HepG2 (cell line): ENCODE data around the gene FANCD2. TPM values are rescaled to one million over a fixed set of nuclear protein-coding genes. Genes with fewer than 3 reads are reported as not detected.
A peak's percentile ranks its signal among the peaks of the same experiment; 100 is the strongest.

Experiments used
- AGO1 ChIP-seq: fragments of 200-400 bp; formaldehyde crosslinking; IDR thresholded peaks from 2 replicates; pipeline ENCODE4 v1.6.1; 2017; ENCODE audit warnings: mild to moderate bottlenecking, low read depth, low read length, moderate library complexity; ENCODE audit not compliant: poor library complexity, severe bottlenecking
- BCL6 ChIP-seq: IDR thresholded peaks from 2 replicates; pipeline ENCODE4 v1.6.1; 2016; ENCODE audit warnings: missing genetic modification reagents, missing compliant biosample characterization
- CENPX ChIP-seq: sonication (generic); formaldehyde crosslinking; IDR thresholded peaks from 2 replicates; pipeline ENCODE4 v1.9.0; 2021; ENCODE audit warnings: mild to moderate bottlenecking, missing genetic modification reagents, moderate library complexity
- GATA4 ChIP-seq: sonication (generic); IDR thresholded peaks from 2 replicates; pipeline ENCODE4 v1.6.1; 2016; ENCODE audit warnings: antibody characterized with exemption, low read depth, borderline replicate concordance
- GATAD1 ChIP-seq: IDR thresholded peaks from 2 replicates; pipeline ENCODE4 v1.6.1; 2016; ENCODE audit warnings: missing genetic modification reagents, missing compliant biosample characterization
- GFI1 ChIP-seq: sonication (generic); formaldehyde crosslinking; IDR thresholded peaks from 2 replicates; pipeline ENCODE4 v1.5.0; 2020; ENCODE audit warnings: missing genetic modification reagents, mild to moderate bottlenecking, borderline replicate concordance
- JUNB ChIP-seq: sonication (generic); formaldehyde crosslinking; IDR thresholded peaks from 2 replicates; pipeline ENCODE4 v1.8.0; 2022; ENCODE audit warnings: missing genetic modification reagents, mild to moderate bottlenecking, borderline replicate concordance
- KLF9 ChIP-seq: IDR thresholded peaks from 2 replicates; pipeline ENCODE4 v1.6.1; 2016; ENCODE audit warnings: low read depth
- NAIF1 ChIP-seq: sonication (generic); formaldehyde crosslinking; IDR thresholded peaks from 2 replicates; pipeline ENCODE4 v1.5.0; 2020; ENCODE audit warnings: mild to moderate bottlenecking, missing genetic modification reagents, borderline replicate concordance
- NFATC3 ChIP-seq: sonication (generic); formaldehyde crosslinking; IDR thresholded peaks from 2 replicates; pipeline ENCODE4 v1.5.1; 2020; ENCODE audit warnings: mild to moderate bottlenecking, missing genetic modification reagents
- NFIB ChIP-seq: sonication (generic); formaldehyde crosslinking; IDR thresholded peaks from 2 replicates; pipeline ENCODE4 v1.9.0; 2021; ENCODE audit warnings: missing genetic modification reagents, mild to moderate bottlenecking, borderline replicate concordance
- PHF21A ChIP-seq: sonication (generic); formaldehyde crosslinking; IDR thresholded peaks from 2 replicates; pipeline ENCODE4 v1.5.0; 2020; ENCODE audit warnings: mild to moderate bottlenecking, missing genetic modification reagents
- POLR2A ChIP-seq, 2 experiments: IDR thresholded peaks; 2 replicates each; pipeline ENCODE4 v1.6.1; 2011; ENCODE audit warnings: low read depth in 2 of 2, low read length in 2 of 2, mild to moderate bottlenecking in 1 of 2, moderate library complexity in 1 of 2; ENCODE audit not compliant: insufficient read depth in 1 of 2
- SYNCRIP ChIP-seq: fragments of 200-400 bp; formaldehyde crosslinking; IDR thresholded peaks from 2 replicates; pipeline ENCODE4 v1.6.1; 2018; ENCODE audit warnings: mild to moderate bottlenecking, low read depth, low read length; ENCODE audit not compliant: insufficient read depth
- TP53 ChIP-seq: sonication (generic); formaldehyde crosslinking; conservative IDR thresholded peaks from 2 replicates; pipeline ENCODE4 v1.4.0; 2020; ENCODE audit warnings: missing genetic modification reagents
- XRCC5 ChIP-seq: fragments of 200-400 bp; formaldehyde crosslinking; optimal IDR thresholded peaks from 2 replicates; pipeline ENCODE3; 2017; ENCODE audit warnings: mild to moderate bottlenecking, low read length
- ZKSCAN1 ChIP-seq: fragments of 150-350 bp; IDR thresholded peaks from 2 replicates; pipeline ENCODE4 v1.6.1; 2014; ENCODE audit warnings: low read length
- ZNF33B ChIP-seq: sonication (generic); formaldehyde crosslinking; IDR thresholded peaks from 2 replicates; pipeline ENCODE4 v1.5.1; 2020; ENCODE audit warnings: mild to moderate bottlenecking, missing genetic modification reagents
- ZNF607 ChIP-seq: sonication (generic); formaldehyde crosslinking; IDR thresholded peaks from 2 replicates; pipeline ENCODE4 v1.5.1; 2020; ENCODE audit warnings: missing genetic modification reagents, mild to moderate bottlenecking, borderline replicate concordance
- ZSCAN22 ChIP-seq: sonication (generic); formaldehyde crosslinking; IDR thresholded peaks from 2 replicates; pipeline ENCODE4 v1.4.0; 2020; ENCODE audit warnings: mild to moderate bottlenecking, missing genetic modification reagents
- ZZZ3 ChIP-seq: sonication (generic); formaldehyde crosslinking; IDR thresholded peaks from 2 replicates; pipeline ENCODE4 v1.4.0; 2020; ENCODE audit warnings: missing genetic modification reagents, mild to moderate bottlenecking, borderline replicate concordance
- polyA plus RNA-seq, 8 experiments: library from polyadenylated mRNA; depleted of rRNA in 3 of 8; stranded (reverse) in 7 of 8; unstranded in 1 of 8; fragments of >200 nt; fragmentation: Illumina TruSeq in 4 of 8; extraction: Trizol in 4 of 8; gene quantifications; 2 replicates each; pipeline versions ENCODE4 v1.2.1 to v1.2.3, GENCODE V29; 2011 to 2016; ENCODE audit warnings: low read depth in 4 of 8, missing spikeins in 1 of 8, mixed read lengths in 1 of 8; ENCODE audit not compliant: insufficient read depth in 1 of 8
- total RNA-seq, 5 experiments: library from RNA; depleted of rRNA; stranded (reverse); fragments of >200 nt; fragmentation: Illumina TruSeq; extraction: Trizol; gene quantifications; 2 replicates each; pipeline ENCODE4 v1.2.3, GENCODE V29; 2016; ENCODE audit warnings: low read depth in 1 of 5
- TF ChIP-seq, protein P1 (sequence below): sonication (generic); formaldehyde crosslinking; IDR thresholded peaks from 2 replicates; pipeline ENCODE4 v1.8.0; 2022; ENCODE audit warnings: mild to moderate bottlenecking, missing genetic modification reagents, moderate library complexity
- TF ChIP-seq, protein P2 (sequence below): sonication (generic); formaldehyde crosslinking; conservative IDR thresholded peaks from 2 replicates; pipeline ENCODE4 v1.8.0; 2022; ENCODE audit warnings: missing genetic modification reagents
- TF ChIP-seq, protein P3 (sequence below): sonication (generic); formaldehyde crosslinking; IDR thresholded peaks from 2 replicates; pipeline ENCODE4 v1.4.0; 2020; ENCODE audit warnings: missing genetic modification reagents, mild to moderate bottlenecking, borderline replicate concordance
- TF ChIP-seq, protein P4 (sequence below): IDR thresholded peaks from 2 replicates; pipeline ENCODE4 v1.6.1; 2016; ENCODE audit warnings: missing compliant biosample characterization, missing genetic modification reagents, borderline replicate concordance

FANCD2 gene
- total and polyA plus RNA-seq, 2 of the 13 experiments (the other 11 are each of a cell fraction or from before 2014, with no cell fraction given): 10.1 to 42.0 TPM

DNA sequence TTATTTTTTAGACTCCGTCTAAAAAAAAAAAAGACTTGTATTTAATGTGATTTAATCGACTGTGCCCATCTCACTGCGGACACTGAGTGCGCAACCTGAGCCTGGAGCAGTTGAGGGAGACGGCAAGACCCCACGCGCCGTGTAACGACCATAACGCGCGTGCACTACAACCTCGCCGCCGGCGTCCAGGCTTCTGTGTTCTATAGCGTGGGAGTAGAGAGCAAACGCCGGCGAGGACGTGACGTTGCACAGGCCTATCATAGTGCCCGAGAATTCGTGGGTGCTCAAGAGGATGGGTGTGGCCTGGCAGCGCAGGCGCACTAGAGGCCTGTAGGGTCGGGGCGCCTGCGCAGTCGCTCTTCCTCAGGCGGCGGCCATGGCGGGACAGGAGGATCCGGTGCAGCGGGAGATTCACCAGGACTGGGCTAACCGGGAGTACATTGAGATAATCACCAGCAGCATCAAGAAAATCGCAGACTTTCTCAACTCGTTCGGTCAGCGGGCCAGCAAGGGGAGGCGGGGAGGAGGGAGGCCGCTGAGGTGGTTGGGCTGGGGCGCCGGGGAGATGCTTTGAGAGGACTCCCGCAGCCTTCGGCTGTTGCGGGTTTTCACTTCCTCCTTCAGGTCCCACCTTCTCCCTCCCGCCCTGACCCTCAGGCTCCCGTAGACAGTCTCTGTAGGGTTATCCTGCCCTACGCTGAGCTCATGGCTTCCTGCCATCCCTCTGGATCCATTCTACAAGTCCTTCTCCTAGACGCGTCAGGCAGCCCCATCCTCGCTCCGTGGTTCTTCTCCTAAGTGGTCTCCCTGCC is 89.3 kb downstream of the FANCD2 start, which contains the start of gene BRK1 (continued):
- peak; percentile 76; the same call in 1 of the 2 replicates for TF ChIP-seq GATA4
- TF ChIP-seq, protein P1, sequence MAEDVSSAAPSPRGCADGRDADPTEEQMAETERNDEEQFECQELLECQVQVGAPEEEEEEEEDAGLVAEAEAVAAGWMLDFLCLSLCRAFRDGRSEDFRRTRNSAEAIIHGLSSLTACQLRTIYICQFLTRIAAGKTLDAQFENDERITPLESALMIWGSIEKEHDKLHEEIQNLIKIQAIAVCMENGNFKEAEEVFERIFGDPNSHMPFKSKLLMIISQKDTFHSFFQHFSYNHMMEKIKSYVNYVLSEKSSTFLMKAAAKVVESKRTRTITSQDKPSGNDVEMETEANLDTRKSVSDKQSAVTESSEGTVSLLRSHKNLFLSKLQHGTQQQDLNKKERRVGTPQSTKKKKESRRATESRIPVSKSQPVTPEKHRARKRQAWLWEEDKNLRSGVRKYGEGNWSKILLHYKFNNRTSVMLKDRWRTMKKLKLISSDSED (CRISPR knock-in tag): no peak
- no peak for TF ChIP-seq ZKSCAN1
- no peak for TF ChIP-seq CENPX (CRISPR knock-in tag)
- TF ChIP-seq POLR2A (IDR thresholded peaks at IDR 0.05; ENCODE audit: insufficient read depth in 1 of 2, low read depth in 2 of 2, low read length in 2 of 2): peak; percentile 95 to 97
- TF ChIP-seq GFI1 (CRISPR knock-in tag): no peak; the same call in 1 of the 2 replicates
- TF ChIP-seq, protein P2, sequence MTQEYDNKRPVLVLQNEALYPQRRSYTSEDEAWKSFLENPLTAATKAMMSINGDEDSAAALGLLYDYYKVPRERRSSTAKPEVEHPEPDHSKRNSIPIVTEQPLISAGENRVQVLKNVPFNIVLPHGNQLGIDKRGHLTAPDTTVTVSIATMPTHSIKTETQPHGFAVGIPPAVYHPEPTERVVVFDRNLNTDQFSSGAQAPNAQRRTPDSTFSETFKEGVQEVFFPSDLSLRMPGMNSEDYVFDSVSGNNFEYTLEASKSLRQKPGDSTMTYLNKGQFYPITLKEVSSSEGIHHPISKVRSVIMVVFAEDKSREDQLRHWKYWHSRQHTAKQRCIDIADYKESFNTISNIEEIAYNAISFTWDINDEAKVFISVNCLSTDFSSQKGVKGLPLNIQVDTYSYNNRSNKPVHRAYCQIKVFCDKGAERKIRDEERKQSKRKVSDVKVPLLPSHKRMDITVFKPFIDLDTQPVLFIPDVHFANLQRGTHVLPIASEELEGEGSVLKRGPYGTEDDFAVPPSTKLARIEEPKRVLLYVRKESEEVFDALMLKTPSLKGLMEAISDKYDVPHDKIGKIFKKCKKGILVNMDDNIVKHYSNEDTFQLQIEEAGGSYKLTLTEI: no peak
- peak; percentile 34 for TF ChIP-seq AGO1
- peak; percentile 77; the same call in 1 of the 2 replicates for TF ChIP-seq ZNF607 (CRISPR knock-in tag)
- TF ChIP-seq BCL6 (CRISPR knock-in tag): peak; percentile 47
- TF ChIP-seq, protein P3, sequence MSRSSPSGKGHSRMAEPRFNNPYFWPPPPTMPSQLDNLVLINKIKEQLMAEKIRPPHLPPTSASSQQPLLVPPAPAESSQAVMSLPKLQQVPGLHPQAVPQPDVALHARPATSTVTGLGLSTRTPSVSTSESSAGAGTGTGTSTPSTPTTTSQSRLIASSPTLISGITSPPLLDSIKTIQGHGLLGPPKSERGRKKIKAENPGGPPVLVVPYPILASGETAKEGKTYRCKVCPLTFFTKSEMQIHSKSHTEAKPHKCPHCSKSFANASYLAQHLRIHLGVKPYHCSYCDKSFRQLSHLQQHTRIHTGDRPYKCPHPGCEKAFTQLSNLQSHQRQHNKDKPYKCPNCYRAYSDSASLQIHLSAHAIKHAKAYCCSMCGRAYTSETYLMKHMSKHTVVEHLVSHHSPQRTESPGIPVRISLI (CRISPR knock-in tag): peak; percentile 42; the same call in 1 of the 2 replicates
- no peak for TF ChIP-seq JUNB (CRISPR knock-in tag)
- TF ChIP-seq GATAD1 (CRISPR knock-in tag): peak; percentile 87
- TF ChIP-seq, protein P4, sequence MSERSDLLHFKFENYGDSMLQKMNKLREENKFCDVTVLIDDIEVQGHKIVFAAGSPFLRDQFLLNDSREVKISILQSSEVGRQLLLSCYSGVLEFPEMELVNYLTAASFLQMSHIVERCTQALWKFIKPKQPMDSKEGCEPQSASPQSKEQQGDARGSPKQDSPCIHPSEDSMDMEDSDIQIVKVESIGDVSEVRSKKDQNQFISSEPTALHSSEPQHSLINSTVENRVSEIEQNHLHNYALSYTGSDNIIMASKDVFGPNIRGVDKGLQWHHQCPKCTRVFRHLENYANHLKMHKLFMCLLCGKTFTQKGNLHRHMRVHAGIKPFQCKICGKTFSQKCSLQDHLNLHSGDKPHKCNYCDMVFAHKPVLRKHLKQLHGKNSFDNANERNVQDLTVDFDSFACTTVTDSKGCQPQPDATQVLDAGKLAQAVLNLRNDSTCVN (CRISPR knock-in tag): no peak
- no peak for TF ChIP-seq NFIB (CRISPR knock-in tag)
- peak; percentile 74; the same call in 1 of the 2 replicates for TF ChIP-seq NFATC3 (CRISPR knock-in tag)
- peak; percentile 85; the same call in 1 of the 2 replicates for TF ChIP-seq TP53 (CRISPR knock-in tag)
- TF ChIP-seq NAIF1 (CRISPR knock-in tag): no peak
- TF ChIP-seq PHF21A (CRISPR knock-in tag): no peak
- no peak for TF ChIP-seq KLF9 (CRISPR knock-in tag)
- TF ChIP-seq ZZZ3 (CRISPR knock-in tag): no peak
- no peak for TF ChIP-seq ZSCAN22 (CRISPR knock-in tag)
- TF ChIP-seq XRCC5: peak; percentile 24
- TF ChIP-seq SYNCRIP: no peak
- TF ChIP-seq ZNF33B: peak; percentile 78; the same call in 1 of the 2 replicates
